ENCODE data around the gene LTBP1.
A peak's percentile ranks its signal among the peaks of the same experiment; 100 is the strongest.
"Not testable (repeated sequence)": the region's sequence is repeated elsewhere in the genome, so short reads cannot be mapped to it uniquely, and the experiment has no call there.

LTBP1 gene

GRCh38 chr2:33208400-33208799 lies 261.6 kb downstream of the LTBP1 start:
- DNase-seq = no peak

DNA sequence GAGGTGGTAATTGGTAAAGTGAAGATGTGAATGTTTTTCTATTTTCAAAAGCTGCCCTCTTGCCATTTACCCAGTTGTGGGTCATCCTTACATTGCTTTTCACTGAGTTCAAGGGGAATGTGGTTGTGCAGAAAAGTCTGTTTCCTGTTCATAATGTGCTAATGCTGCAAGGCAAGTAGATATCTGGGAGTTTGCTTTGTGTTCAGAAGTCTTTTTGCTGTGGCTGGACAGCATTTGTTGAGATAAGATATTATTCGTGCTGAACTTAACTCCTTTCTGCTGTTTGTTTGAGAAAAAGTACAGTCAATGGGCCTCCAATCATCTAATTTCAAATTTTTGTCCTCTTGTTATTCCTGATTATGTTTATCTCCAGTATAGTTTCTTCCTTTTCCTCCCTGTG lies 263.2 kb downstream of the LTBP1 start:
- no peak for DNase-seq

DNA sequence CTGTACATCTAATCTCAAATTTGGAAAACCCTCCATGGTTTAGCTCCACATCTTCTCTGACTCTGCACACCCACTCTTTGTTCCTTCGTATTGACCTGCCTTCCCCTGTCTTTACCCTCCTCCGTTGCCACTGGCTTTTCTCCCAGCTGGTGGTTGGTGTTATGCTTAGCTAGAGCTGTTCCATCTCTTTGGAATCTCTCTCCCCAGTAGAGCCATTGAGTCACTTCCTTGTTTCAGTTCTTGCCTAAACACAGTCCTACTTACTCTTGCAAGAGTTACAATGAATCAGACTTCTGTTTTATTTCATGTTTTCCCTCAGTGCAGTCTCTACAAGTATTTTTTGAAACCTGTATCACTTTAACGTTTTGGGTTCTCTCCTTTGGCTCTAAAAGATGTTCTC lies 263.9 kb downstream of the LTBP1 start:
- no peak for DNase-seq

- no peak for DNase-seq
Observed at GRCh38 chr2:33212151-33212550, 265.4 kb downstream of the LTBP1 start.

GRCh38 chr2:33213244-33213643 lies 266.5 kb downstream of the LTBP1 start:
- DNase-seq = no peak

DNA sequence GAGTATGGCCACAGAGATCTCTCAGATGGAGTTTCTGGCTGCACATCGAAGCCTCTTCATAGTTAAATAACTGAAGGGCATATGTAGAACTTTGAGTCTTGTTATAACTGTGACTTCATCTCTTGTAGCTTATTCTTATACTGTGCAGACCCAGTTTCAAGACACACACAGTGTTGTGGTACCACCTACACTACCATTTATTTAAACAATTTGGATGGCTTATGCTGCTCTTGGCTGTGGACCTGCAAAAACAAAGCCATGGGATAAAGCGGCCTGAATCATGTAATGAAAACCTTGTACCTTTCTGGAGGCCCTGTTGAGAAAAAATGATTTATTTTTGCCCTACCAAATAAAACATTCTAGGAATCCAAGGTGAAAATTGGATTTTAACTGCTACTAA lies 266.9 kb downstream of the LTBP1 start:
- no peak for DNase-seq

- no peak for DNase-seq
Observed at GRCh38 chr2:33214436-33214835, 267.7 kb downstream of the LTBP1 start.

DNA sequence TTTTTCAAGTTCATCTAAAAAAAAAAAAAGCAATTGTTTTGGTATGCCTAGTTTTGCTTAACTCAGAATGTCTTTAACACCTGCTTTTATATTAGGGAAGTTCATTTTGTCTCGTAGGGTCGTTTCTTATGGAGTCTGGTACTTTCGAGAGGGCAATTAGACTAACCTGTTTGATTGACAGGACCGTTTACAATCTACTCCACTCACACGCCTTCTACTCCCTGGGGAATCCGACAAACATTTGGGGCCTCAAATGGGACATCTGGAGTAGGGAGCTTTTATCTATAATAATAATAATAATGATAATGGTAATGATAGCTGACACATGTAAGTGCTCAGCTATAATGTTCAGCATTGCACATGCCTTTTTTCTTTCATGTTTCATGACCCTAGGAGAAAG lies 268.1 kb downstream of the LTBP1 start:
- no peak for DNase-seq

DNA sequence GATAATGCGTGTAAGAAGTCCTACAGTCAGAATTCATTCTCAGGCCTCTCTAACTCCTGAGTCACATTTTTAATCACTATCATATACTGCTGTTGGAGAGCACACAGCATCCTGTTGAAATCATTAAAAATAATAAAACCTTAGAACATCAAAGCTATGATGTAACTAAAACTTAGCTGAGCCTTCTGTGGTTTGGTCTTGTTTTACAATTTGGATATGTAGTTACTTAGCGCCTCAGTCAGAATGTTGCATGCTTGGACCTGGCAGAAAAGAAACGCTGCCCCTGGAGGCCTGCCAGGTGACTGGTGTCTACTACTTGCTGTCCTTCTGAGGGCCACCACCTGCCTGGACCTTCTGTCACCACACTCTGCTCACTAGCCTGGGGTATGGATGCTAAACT lies 268.5 kb downstream of the LTBP1 start:
- DNase-seq = no peak

DNA sequence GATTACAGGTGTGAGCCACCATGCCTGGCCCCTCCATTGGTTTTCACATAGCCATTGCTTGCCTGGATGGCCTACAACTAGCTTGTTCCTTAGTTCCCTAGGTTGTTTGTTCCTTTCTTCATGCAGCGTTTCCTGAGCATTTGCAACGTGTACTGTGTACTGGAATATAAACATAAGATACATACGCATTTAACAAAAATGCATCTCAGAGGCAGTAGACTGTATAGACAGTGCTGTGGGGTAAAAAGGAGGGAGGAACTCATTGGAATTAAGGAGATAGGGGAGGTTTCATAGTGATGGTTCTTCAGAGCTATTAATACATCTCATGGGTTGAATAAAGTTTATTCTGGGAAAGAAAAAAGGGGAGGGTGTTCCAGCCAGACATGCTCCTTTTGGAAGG lies 269.2 kb downstream of the LTBP1 start:
- no peak for DNase-seq

DNA sequence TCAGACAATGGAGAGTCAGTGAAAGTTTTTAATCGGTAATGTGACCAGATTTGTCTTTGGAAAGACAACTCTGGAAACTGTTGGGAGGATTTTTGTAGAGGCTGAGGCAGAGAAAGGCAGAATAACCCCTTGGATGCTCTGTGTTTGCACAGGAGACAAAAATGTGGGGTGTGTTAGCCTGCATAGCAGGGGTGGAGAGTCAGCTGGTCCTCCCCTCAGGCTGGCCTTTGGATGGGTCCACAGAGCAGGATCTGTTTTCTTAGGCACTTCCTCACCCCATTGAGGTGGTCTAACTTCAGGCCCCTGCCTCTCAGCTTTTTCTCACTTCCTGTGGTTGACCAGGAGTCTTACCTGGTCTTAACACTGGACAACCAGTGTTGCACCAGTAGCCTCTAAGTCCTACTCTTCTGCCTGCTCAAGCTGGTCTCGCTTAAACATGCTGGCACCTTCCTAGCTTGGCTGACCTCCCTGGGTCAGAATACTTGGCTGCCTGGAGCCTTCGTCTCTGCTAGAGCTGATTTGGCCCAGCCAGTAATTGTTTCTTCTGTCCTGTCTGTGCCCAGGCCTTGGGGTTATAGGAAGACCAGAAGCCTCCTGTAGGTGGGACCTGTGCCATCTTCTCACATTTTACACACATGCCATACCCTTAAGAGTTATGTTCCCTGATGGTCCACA lies 269.9 kb downstream of the LTBP1 start:
- DNase-seq = no peak

GRCh38 chr2:33217406-33217805 lies 270.7 kb downstream of the LTBP1 start:
- no peak for DNase-seq

- DNase-seq = no peak
Observed at GRCh38 chr2:33219114-33219513, 272.4 kb downstream of the LTBP1 start.

- no peak for DNase-seq
Observed at GRCh38 chr2:33219850-33220275, 273.1 kb downstream of the LTBP1 start.

- no peak for DNase-seq
Observed at GRCh38 chr2:33220533-33220932, 273.8 kb downstream of the LTBP1 start.

- no peak for DNase-seq
Observed at GRCh38 chr2:33221046-33221784, 274.5 kb downstream of the LTBP1 start.

- DNase-seq = no peak
Observed at GRCh38 chr2:33222309-33222708, 275.6 kb downstream of the LTBP1 start.

GRCh38 chr2:33223856-33224255 lies 277.1 kb downstream of the LTBP1 start:
- no peak for DNase-seq

DNA sequence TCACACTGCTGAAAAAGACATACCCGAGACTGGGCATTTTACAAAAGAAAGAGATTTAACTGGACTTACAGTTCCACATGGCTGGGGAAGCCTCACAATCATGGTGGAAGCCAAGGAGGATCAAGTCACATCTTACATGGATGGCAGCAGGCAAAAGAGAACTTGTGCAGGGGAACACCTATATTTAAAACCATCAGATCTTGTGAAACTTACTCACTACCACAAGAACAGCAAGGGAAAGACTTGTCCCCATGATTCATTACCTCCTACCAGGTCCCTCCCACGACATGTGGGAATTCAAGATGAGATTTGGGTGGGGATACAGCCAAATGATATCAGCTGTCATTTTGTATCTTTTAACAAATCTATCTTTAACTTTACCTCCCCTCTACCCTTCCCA lies 278.6 kb downstream of the LTBP1 start:
- no peak for DNase-seq

DNA sequence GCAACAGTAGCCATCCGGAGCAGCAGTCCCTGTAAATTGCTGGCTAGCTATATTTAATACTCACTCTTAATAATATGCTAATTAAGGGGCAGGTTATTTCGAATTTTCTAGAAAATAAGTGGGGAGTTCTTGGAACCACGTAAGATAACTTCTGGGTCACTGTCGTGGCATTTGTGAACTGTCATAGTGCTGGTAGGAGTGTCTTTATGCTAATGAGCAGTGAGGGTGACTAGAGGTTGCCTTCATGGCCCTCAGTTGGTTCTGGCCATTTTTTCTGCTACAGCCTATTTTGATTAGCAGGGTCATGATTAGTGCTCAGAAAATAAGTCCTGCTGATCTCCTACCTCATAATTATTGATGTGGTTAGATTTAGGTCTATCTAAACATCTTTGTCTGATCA lies 279.8 kb downstream of the LTBP1 start:
- DNase-seq = no peak

DNA sequence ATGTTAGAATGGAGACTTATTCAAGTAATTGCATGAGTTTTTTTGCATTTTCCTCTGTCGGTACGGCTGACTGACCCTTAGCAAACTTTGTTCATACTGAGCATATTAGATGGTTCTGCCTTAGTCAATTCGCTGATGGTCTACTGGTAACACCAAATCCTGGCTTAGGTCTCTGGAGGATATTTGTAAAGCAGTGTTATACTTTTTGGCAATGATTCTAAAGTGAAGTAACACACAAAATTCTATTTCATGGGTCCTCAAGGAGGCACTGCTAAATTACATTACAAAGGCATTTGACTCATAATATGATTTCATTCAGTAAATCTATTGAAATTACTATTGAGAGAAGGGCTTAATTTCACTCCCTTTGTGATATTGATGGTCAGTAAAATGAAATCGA lies 282.9 kb downstream of the LTBP1 start:
- DNase-seq = no peak

GRCh38 chr2:33230195-33230594 lies 283.4 kb downstream of the LTBP1 start:
- peak; percentile 21 for DNase-seq

- no peak for DNase-seq
Observed at GRCh38 chr2:33230842-33231241, 284.1 kb downstream of the LTBP1 start.

DNA sequence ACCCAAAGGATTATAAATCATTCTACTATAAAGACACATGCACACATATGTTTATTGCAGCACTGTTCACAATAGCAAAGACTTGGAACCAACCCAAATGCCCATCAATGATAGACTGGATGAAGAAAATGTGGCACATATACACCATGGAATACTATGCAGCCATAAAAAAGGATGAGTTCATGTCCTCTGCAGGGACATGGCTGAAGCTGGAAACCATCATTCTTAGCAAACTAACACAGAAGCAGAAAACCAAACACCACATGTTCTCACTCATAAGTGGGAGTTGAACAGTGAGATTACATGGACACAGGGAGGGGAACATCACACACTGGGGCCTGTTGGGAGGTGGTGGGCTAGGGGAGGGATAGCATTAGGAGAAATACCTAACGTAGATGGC lies 288.8 kb downstream of the LTBP1 start:
- DNase-seq = not testable (repeated sequence)

Measured in NCI-H1436 (cell line).